A673 (cell line): ENCODE measurements around the gene HSFX1.
"Not testable (repeated sequence)": the region's sequence is repeated elsewhere in the genome, so short reads cannot be mapped to it uniquely, and the experiment has no call there.

ENCODE experiments used
- CTCF ChIP-seq: fragments of 300-800, 200-600 bp; sonication (generic); conservative IDR thresholded peaks from 2 replicates; pipeline ENCODE4 v1.5.1; 2017; ENCODE audit warnings: low read depth, mild to moderate bottlenecking, antibody characterized with exemption, low read length, moderate library complexity, mixed read lengths
- EZH2 ChIP-seq: fragments of 200-600 bp; sonication (generic); IDR thresholded peaks from 2 replicates; pipeline ENCODE4 v1.6.1; 2017; ENCODE audit warnings: borderline replicate concordance, low read depth, mild to moderate bottlenecking, mixed read lengths, antibody characterized with exemption, low read length; ENCODE audit not compliant: poor library complexity, severe bottlenecking

GRCh38 chrX:149773768-149774167 is at the start of gene HSFX1:
- not testable (repeated sequence) for TF ChIP-seq CTCF, EZH2
